Type B pancreatic cell (in vitro differentiated cells): ENCODE data around the gene SNAP29. TPM values are rescaled to one million over a fixed set of nuclear protein-coding genes. Genes with fewer than 3 reads are reported as not detected.
"Not testable (repeated sequence)": the region's sequence is repeated elsewhere in the genome, so short reads cannot be mapped to it uniquely, and the experiment has no call there.

Experiments
- DNase-seq: peaks from one replicate; pipeline ENCODE4 v3.0.0; 2021; ENCODE audit warnings: mixed read lengths; ENCODE audit not compliant: unreplicated experiment; ENCODE audit errors: extremely low spot score
- H3K27ac Mint-ChIP-seq: 2 replicates; pipeline ENCODE4 v1.8.0; 2021; ENCODE audit warnings: mild to moderate bottlenecking, mixed read lengths
- H3K27me3 Mint-ChIP-seq: 2 replicates; pipeline ENCODE4 v1.8.0; 2021; ENCODE audit warnings: mixed read lengths
- H3K36me3 Mint-ChIP-seq: 2 replicates; pipeline ENCODE4 v1.8.0; 2021; ENCODE audit warnings: mixed read lengths
- H3K4me1 Mint-ChIP-seq: one replicate; pipeline ENCODE4 v1.8.0; 2021; ENCODE audit warnings: mixed read lengths; ENCODE audit not compliant: unreplicated experiment
- H3K4me3 Mint-ChIP-seq: 2 replicates; pipeline ENCODE4 v1.8.0; 2021; ENCODE audit warnings: mild to moderate bottlenecking, mixed read lengths
- H3K9me3 Mint-ChIP-seq: 2 replicates; pipeline ENCODE4 v1.8.0; 2021; ENCODE audit warnings: mixed read lengths
- CTCF ChIP-seq: fragments of 200-600 bp; sonication (generic); conservative IDR thresholded peaks from 2 replicates; pipeline ENCODE4 v1.5.0; 2021; ENCODE audit warnings: antibody characterized with exemption, mild to moderate bottlenecking
- total RNA-seq: library from RNA; stranded (reverse); gene quantifications from 2 replicates; pipeline ENCODE4 v1.2.1, GENCODE V29; 2021; ENCODE audit warnings: low replicate concordance

SNAP29 gene
- total RNA-seq, 1 donor from 2014 or later = 20.4 TPM

DNA sequence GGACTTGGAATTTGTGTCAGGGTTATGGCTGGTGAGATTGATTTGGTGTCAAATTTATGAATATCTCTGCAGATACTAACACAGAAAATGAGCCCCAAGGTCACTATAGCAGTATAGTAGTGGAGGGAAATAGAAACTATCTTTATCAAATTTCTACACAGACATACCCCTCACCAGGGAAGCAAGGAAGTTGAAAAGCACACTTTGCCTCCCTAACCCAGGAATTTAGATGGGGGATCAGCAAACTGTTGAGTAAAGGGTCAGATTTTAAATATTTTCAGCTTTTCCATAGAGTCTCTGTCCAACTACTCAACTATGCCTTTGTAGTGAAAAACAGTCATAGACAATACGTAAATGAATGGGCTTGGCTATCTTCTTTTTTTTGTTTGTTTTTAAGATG, 71.2 kb downstream of the SNAP29 start:
- Mint-ChIP-seq H3K4me1 (peaks cover 18% of the 10 kb centered on the region), H3K36me3 (peaks cover 27% of the 10 kb centered on the region), H3K4me3 (no peak overlapping the region), H3K9me3 (no peaks in the 10 kb centered on the region), H3K27me3 (no peaks in the 10 kb centered on the region), H3K27ac (no peak overlapping the region)
- TF ChIP-seq CTCF = no peak
- no peak for DNase-seq

- H3K27ac Mint-ChIP-seq, H3K4me3 Mint-ChIP-seq, H3K27me3 Mint-ChIP-seq, H3K9me3 Mint-ChIP-seq, DNase-seq: not testable (repeated sequence)
- Mint-ChIP-seq H3K36me3 (peaks cover 26% of the 10 kb centered on the region), H3K4me1 (peaks cover 16% of the 10 kb centered on the region)
Measured at GRCh38 chr22:20930435-20930834, 71.6 kb downstream of the SNAP29 start.

GRCh38 chr22:20931126-20931654, 72.4 kb downstream of the SNAP29 start:
- Mint-ChIP-seq H3K27ac (no peak overlapping the region), H3K4me3 (no peak overlapping the region), H3K27me3 (no peaks in the 10 kb centered on the region), H3K4me1 (peaks cover 8% of the 10 kb centered on the region), H3K9me3 (no peaks in the 10 kb centered on the region), H3K36me3 (peaks cover 18% of the 10 kb centered on the region)
- no peak for DNase-seq
- TF ChIP-seq CTCF = no peak

DNA sequence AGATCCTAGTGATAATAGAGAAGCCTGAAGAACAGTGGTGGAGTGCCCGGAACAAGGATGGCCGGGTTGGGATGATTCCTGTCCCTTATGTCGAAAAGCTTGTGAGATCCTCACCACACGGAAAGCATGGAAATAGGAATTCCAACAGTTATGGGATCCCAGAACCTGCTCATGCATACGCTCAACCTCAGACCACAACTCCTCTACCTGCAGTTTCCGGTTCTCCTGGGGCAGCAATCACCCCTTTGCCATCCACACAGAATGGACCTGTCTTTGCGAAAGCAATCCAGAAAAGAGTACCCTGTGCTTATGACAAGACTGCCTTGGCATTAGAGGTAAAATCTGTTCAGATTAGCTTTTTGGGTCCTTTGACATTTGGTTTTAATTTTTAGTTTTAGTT, 75.1 kb downstream of the SNAP29 start:
- no peaks in the 10 kb centered on the region for H3K27me3 Mint-ChIP-seq
- DNase-seq = no peak
- H3K27ac Mint-ChIP-seq = no peak overlapping the region
- TF ChIP-seq CTCF = no peak
- peaks cover 29% of the 10 kb centered on the region for H3K36me3 Mint-ChIP-seq
- H3K9me3 Mint-ChIP-seq = no peaks in the 10 kb centered on the region
- peaks cover 22% of the 10 kb centered on the region for H3K4me1 Mint-ChIP-seq
- no peak overlapping the region for H3K4me3 Mint-ChIP-seq

- H3K36me3 Mint-ChIP-seq = peaks cover 25% of the 10 kb centered on the region
- not testable (repeated sequence) for H3K27ac Mint-ChIP-seq, H3K4me3 Mint-ChIP-seq, H3K27me3 Mint-ChIP-seq, DNase-seq, H3K9me3 Mint-ChIP-seq
- H3K4me1 Mint-ChIP-seq = peaks cover 25% of the 10 kb centered on the region
Measured at GRCh38 chr22:20935049-20935448, 76.2 kb downstream of the SNAP29 start.

DNA sequence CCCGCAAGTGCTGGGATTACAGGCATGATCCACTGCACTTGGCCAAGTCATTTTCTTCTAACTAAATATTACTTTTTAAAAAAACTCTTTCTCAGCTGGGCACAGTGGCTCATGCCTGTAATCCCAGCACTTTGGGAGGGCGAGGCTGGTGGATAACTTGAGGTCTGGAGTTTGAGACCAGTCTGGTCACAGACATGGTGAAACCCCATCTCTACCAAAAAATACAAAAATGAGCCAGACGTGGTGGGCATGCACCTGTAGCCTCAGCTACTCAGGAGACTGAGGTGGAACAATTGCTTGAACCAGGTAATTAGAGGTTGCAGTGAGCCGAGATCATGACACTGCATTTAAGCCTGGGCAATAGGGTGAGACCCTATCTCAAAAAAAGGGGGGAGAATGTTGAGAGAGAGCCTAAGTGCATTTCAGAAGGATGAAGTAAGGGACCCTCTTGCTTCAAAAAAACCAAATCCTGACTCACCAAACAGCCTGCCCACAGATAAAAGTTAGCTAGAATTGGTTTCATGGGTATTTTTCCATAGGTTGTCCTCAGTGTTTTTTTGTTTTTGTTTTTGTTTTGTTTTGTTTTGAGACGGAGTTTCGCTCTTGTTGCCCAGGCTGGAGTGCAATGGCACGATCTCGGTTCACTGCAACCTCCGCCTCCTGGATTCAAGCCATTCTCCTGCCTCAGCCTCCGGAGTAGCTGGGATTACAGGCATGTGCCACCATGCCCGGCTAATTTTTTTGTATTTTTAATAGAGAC, 77.2 kb downstream of the SNAP29 start:
- Mint-ChIP-seq H3K36me3 (peaks cover 25% of the 10 kb centered on the region), H3K4me1 (peaks cover 34% of the 10 kb centered on the region)
- H3K4me3 Mint-ChIP-seq, H3K9me3 Mint-ChIP-seq, H3K27ac Mint-ChIP-seq, H3K27me3 Mint-ChIP-seq, DNase-seq: not testable (repeated sequence)

DNA sequence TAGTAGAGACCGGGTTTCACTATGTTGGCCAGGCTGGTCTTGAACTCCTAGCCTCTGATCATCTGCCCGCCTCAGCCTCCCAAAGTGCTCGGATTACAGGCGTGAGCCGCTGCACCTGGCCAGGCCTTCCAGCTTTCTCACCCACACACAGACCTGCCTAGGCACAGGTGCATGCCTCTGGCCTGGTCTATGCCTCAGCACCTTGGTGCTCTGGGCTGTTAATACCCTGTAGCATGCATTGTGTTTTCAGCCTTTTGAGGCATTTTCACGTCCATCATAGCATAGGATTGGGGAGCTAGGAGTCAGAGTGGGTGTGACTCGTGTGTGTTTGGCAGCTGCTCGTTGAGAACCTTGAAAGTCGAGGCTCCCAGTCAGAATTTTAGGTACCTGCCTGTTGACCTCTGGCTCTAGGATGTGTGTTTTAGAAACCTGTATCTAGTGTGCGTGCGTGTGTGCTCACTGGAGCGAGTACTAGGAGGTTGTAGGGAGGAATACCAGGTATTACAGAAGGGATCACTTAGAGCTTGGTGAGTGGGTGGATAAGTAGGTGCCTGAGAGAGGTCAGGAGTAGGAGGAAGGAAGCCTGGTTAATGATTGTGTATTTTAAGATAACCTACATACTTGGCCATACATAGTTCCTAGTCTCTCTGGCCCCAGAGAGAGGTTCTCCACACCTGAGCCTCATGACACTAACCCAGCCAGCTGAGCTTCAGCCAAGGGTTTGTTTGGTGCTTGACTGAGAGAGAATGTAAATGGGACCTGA, 78.4 kb downstream of the SNAP29 start:
- H3K27ac Mint-ChIP-seq = peak overlapping the region; percentile 42
- H3K4me1 Mint-ChIP-seq = peaks cover 33% of the 10 kb centered on the region
- no peaks in the 10 kb centered on the region for H3K27me3 Mint-ChIP-seq
- peak overlapping the region; percentile 15 for H3K4me3 Mint-ChIP-seq
- DNase-seq = no peak
- TF ChIP-seq CTCF = no peak
- peaks cover 28% of the 10 kb centered on the region for H3K36me3 Mint-ChIP-seq
- H3K9me3 Mint-ChIP-seq = no peaks in the 10 kb centered on the region
